ENCODE results near the gene DMBT1.
"Not testable (repeated sequence)": the region's sequence is repeated elsewhere in the genome, so short reads cannot be mapped to it uniquely, and the experiment has no call there.

Gene DMBT1

GRCh38 chr10:122570920-122571319 lies 10.4 kb downstream of the DMBT1 start:
- peaks cover 29 to 55% of the 10 kb centered on the region in 2 donors for H3K27me3 Mint-ChIP-seq
- no peak for DNase-seq
- no peak overlapping the region for H3K4me3 Mint-ChIP-seq
- no peak for ATAC-seq (replicated peaks)
- H3K4me1 Mint-ChIP-seq (ENCODE audit: low read depth in 2 of 2) = no peaks in the 10 kb centered on the region
- H3K27ac Mint-ChIP-seq = no peak overlapping the region
- no peaks in the 10 kb centered on the region for H3K9me3 Mint-ChIP-seq
- no peaks in the 10 kb centered on the region for H3K36me3 Mint-ChIP-seq (ENCODE audit: insufficient read depth)

GRCh38 chr10:122571892-122572291 lies 11.3 kb downstream of the DMBT1 start:
- no peak overlapping the region for H3K4me3 Mint-ChIP-seq
- DNase-seq (no peak), ATAC-seq (replicated peaks) (no peak)
- no peaks in the 10 kb centered on the region for H3K9me3 Mint-ChIP-seq
- no peak overlapping the region for H3K27ac Mint-ChIP-seq
- no peaks in the 10 kb centered on the region for H3K36me3 Mint-ChIP-seq (ENCODE audit: insufficient read depth)
- H3K27me3 Mint-ChIP-seq = peaks cover 29 to 55% of the 10 kb centered on the region in 2 donors
- H3K4me1 Mint-ChIP-seq (ENCODE audit: low read depth in 2 of 2) = no peaks in the 10 kb centered on the region

- Mint-ChIP-seq H3K4me3 (no peak overlapping the region), H3K27ac (no peak overlapping the region)
- no peak for ATAC-seq (replicated peaks)
Measured at GRCh38 chr10:122575776-122576175, 15.2 kb downstream of the DMBT1 start.

GRCh38 chr10:122576291-122576690 lies 15.7 kb downstream of the DMBT1 start:
- H3K27ac Mint-ChIP-seq = no peak overlapping the region
- no peaks in the 10 kb centered on the region for H3K36me3 Mint-ChIP-seq (ENCODE audit: insufficient read depth)
- no peak for DNase-seq
- peaks cover 13 to 58% of the 10 kb centered on the region in 2 donors for H3K27me3 Mint-ChIP-seq
- no peak for ATAC-seq (replicated peaks)
- H3K4me1 Mint-ChIP-seq (ENCODE audit: low read depth in 2 of 2) = no peaks in the 10 kb centered on the region
- H3K9me3 Mint-ChIP-seq = no peaks in the 10 kb centered on the region
- H3K4me3 Mint-ChIP-seq = no peak overlapping the region

More at GRCh38 chr10:122575776-122576175, 15.2 kb downstream of the DMBT1 start:
- no peaks in the 10 kb centered on the region for H3K36me3 Mint-ChIP-seq (ENCODE audit: insufficient read depth)
- H3K9me3 Mint-ChIP-seq = no peaks in the 10 kb centered on the region
- H3K27me3 Mint-ChIP-seq = peaks cover 11 to 56% of the 10 kb centered on the region in 2 donors
- H3K4me1 Mint-ChIP-seq (ENCODE audit: low read depth in 2 of 2) = no peaks in the 10 kb centered on the region
- no peak for DNase-seq

- H3K4me1 Mint-ChIP-seq (ENCODE audit: low read depth in 2 of 2) = no peaks in the 10 kb centered on the region
Measured at GRCh38 chr10:122577311-122577885, 16.8 kb downstream of the DMBT1 start.

GRCh38 chr10:122586070-122586469 lies 25.5 kb downstream of the DMBT1 start:
- not testable (repeated sequence) for H3K4me3 Mint-ChIP-seq; H3K36me3 Mint-ChIP-seq (ENCODE audit: insufficient read depth); ATAC-seq (replicated peaks); H3K27ac Mint-ChIP-seq; DNase-seq; H3K9me3 Mint-ChIP-seq; H3K4me1 Mint-ChIP-seq (ENCODE audit: low read depth in 2 of 2)
- peaks cover 4 to 36% of the 10 kb centered on the region in 2 donors for H3K27me3 Mint-ChIP-seq

More at GRCh38 chr10:122577311-122577885, 16.8 kb downstream of the DMBT1 start:
- H3K9me3 Mint-ChIP-seq = no peaks in the 10 kb centered on the region
- no peak for DNase-seq
- H3K27ac Mint-ChIP-seq = no peak overlapping the region
- H3K27me3 Mint-ChIP-seq = peaks cover 13 to 50% of the 10 kb centered on the region in 2 donors
- ATAC-seq (replicated peaks) = no peak
- no peaks in the 10 kb centered on the region for H3K36me3 Mint-ChIP-seq (ENCODE audit: insufficient read depth)
- no peak overlapping the region for H3K4me3 Mint-ChIP-seq

GRCh38 chr10:122587098-122587760 lies 26.7 kb downstream of the DMBT1 start:
- no peaks in the 10 kb centered on the region for H3K4me1 Mint-ChIP-seq (ENCODE audit: low read depth in 2 of 2)
- H3K27ac Mint-ChIP-seq = no peak overlapping the region
- H3K9me3 Mint-ChIP-seq = no peaks in the 10 kb centered on the region
- H3K27me3 Mint-ChIP-seq = peaks cover 4 to 35% of the 10 kb centered on the region in 2 donors
- no peak overlapping the region for H3K4me3 Mint-ChIP-seq
- ATAC-seq (replicated peaks) (no peak), DNase-seq (no peak)
- H3K36me3 Mint-ChIP-seq (ENCODE audit: insufficient read depth) = no peaks in the 10 kb centered on the region

- peaks cover 9 to 45% of the 10 kb centered on the region in 2 donors for H3K27me3 Mint-ChIP-seq
- no peak overlapping the region for H3K4me3 Mint-ChIP-seq
- no peak for DNase-seq
- H3K4me1 Mint-ChIP-seq (ENCODE audit: low read depth in 2 of 2) = no peaks in the 10 kb centered on the region
- no peaks in the 10 kb centered on the region for H3K9me3 Mint-ChIP-seq
- no peak for ATAC-seq (replicated peaks)
- no peaks in the 10 kb centered on the region for H3K36me3 Mint-ChIP-seq (ENCODE audit: insufficient read depth)
- no peak overlapping the region for H3K27ac Mint-ChIP-seq
Measured at GRCh38 chr10:122588381-122588780, 27.8 kb downstream of the DMBT1 start.

- Mint-ChIP-seq H3K27me3 (peaks cover 9 to 46% of the 10 kb centered on the region in 2 donors), H3K4me3 (no peak overlapping the region), H3K9me3 (no peaks in the 10 kb centered on the region), H3K36me3 (ENCODE audit: insufficient read depth) (no peaks in the 10 kb centered on the region), H3K4me1 (ENCODE audit: low read depth in 2 of 2) (no peaks in the 10 kb centered on the region), H3K27ac (no peak overlapping the region)
- ATAC-seq (replicated peaks) = no peak
- DNase-seq = no peak
Measured at GRCh38 chr10:122590153-122590552, 29.6 kb downstream of the DMBT1 start.

GRCh38 chr10:122591736-122592135 lies 31.2 kb downstream of the DMBT1 start:
- DNase-seq = no peak
- no peaks in the 10 kb centered on the region for H3K9me3 Mint-ChIP-seq
- H3K27me3 Mint-ChIP-seq = peaks cover 9 to 38% of the 10 kb centered on the region in 2 donors
- H3K36me3 Mint-ChIP-seq (ENCODE audit: insufficient read depth) = no peaks in the 10 kb centered on the region
- H3K4me3 Mint-ChIP-seq = no peak overlapping the region
- no peak for ATAC-seq (replicated peaks)
- no peak overlapping the region for H3K27ac Mint-ChIP-seq
- no peaks in the 10 kb centered on the region for H3K4me1 Mint-ChIP-seq (ENCODE audit: low read depth in 2 of 2)

- Mint-ChIP-seq H3K4me3 (no peak overlapping the region), H3K27me3 (peaks cover 9 to 34% of the 10 kb centered on the region in 2 donors), H3K4me1 (ENCODE audit: low read depth in 2 of 2) (no peaks in the 10 kb centered on the region), H3K9me3 (no peaks in the 10 kb centered on the region), H3K27ac (no peak overlapping the region), H3K36me3 (ENCODE audit: insufficient read depth) (no peaks in the 10 kb centered on the region)
- ATAC-seq (replicated peaks) (no peak), DNase-seq (no peak)
Measured at GRCh38 chr10:122592161-122592560, 31.6 kb downstream of the DMBT1 start.

GRCh38 chr10:122617476-122618270 lies 57.1 kb downstream of the DMBT1 start:
- no peak overlapping the region for H3K4me3 Mint-ChIP-seq
- no peak for ATAC-seq (replicated peaks)
- H3K27ac Mint-ChIP-seq = no peak overlapping the region
- H3K4me1 Mint-ChIP-seq (ENCODE audit: low read depth in 2 of 2) = no peaks in the 10 kb centered on the region
- peaks cover 11 to 52% of the 10 kb centered on the region in 2 donors for H3K27me3 Mint-ChIP-seq
- no peaks in the 10 kb centered on the region for H3K36me3 Mint-ChIP-seq (ENCODE audit: insufficient read depth)
- DNase-seq = no peak
- H3K9me3 Mint-ChIP-seq = no peaks in the 10 kb centered on the region

- DNase-seq (no peak), ATAC-seq (replicated peaks) (no peak)
Measured at GRCh38 chr10:122618461-122619165, 58.1 kb downstream of the DMBT1 start.

More at GRCh38 chr10:122618461-122619165, 58.1 kb downstream of the DMBT1 start:
- Mint-ChIP-seq H3K27me3 (peaks cover 16 to 61% of the 10 kb centered on the region in 2 donors), H3K4me1 (ENCODE audit: low read depth in 2 of 2) (no peaks in the 10 kb centered on the region), H3K36me3 (ENCODE audit: insufficient read depth) (no peaks in the 10 kb centered on the region), H3K27ac (no peak overlapping the region), H3K9me3 (no peaks in the 10 kb centered on the region), H3K4me3 (no peak overlapping the region)
